Fibroblast of the aortic adventitia (primary cell): ENCODE data around the gene ZNF580. TPM values are rescaled to one million over a fixed set of nuclear protein-coding genes. Genes with fewer than 3 reads are reported as not detected.

Experiments used
- DNase-seq: peaks from one replicate; pipeline ENCODE4 v3.0.0-alpha.2; 2010; ENCODE audit warnings: low read depth
- H3K4me3 ChIP-seq: 2 replicates; pipeline ENCODE4 v1.5.1; 2011; ENCODE audit warnings: low read depth, mild to moderate bottlenecking, control low read depth, low read length, moderate library complexity
- CTCF ChIP-seq: IDR thresholded peaks from 2 replicates; pipeline ENCODE4 v1.5.1; 2011; ENCODE audit warnings: mild to moderate bottlenecking, low read length, control low read depth, inconsistent platforms; ENCODE audit not compliant: insufficient read depth
- total RNA-seq: library from RNA; depleted of rRNA; stranded (reverse); fragments of >200 nt; gene quantifications from 2 replicates; pipeline ENCODE4 v1.2.3, GENCODE V29; 2012; ENCODE audit warnings: low replicate concordance

Gene ZNF580
- total RNA-seq, 1 donor, result 6.3 TPM

GRCh38 chr19:55635334-55635717 is 5.5 kb upstream of the ZNF580 start:
- TF ChIP-seq CTCF, result no peak
- peak overlapping the region; percentile 100 for H3K4me3 ChIP-seq
- no peak for DNase-seq

- no peak for DNase-seq
Observed at GRCh38 chr19:55635856-55636440, 4.9 kb upstream of the ZNF580 start.

GRCh38 chr19:55636723-55637122 is 4.1 kb upstream of the ZNF580 start:
- DNase-seq, result no peak
- no peak for TF ChIP-seq CTCF
- H3K4me3 ChIP-seq, result peak overlapping the region; percentile 100

More at GRCh38 chr19:55635856-55636440, 4.9 kb upstream of the ZNF580 start:
- peak overlapping the region; percentile 100 for H3K4me3 ChIP-seq
- no peak for TF ChIP-seq CTCF

GRCh38 chr19:55637534-55637933 is 3.3 kb upstream of the ZNF580 start:
- DNase-seq, result no peak
- H3K4me3 ChIP-seq, result no peak overlapping the region
- TF ChIP-seq CTCF, result no peak

- peak; percentile 54 for TF ChIP-seq CTCF
- DNase-seq, result no peak
- H3K4me3 ChIP-seq, result no peak overlapping the region
Observed at GRCh38 chr19:55638864-55639359, 1.9 kb upstream of the ZNF580 start.

GRCh38 chr19:55640043-55640576 is 692 bp upstream of the ZNF580 start:
- TF ChIP-seq CTCF, result peak; percentile 42
- H3K4me3 ChIP-seq, result peak overlapping the region; percentile 75
- peak; percentile 63 for DNase-seq
